ENCODE results near the gene PSENEN. TPM values are rescaled to one million over a fixed set of nuclear protein-coding genes. Genes with fewer than 3 reads are reported as not detected.

Gene PSENEN
- total and polyA plus RNA-seq, 9 of the 15 experiments (the other 6 are each of a cell fraction or from before 2014, with no cell fraction given) = 34.5 to 299 (median 61.1) TPM

GRCh38 chr19:35745328-35746086, at the start of gene PSENEN, which contains the start of gene U2AF1L4 (continued):
- no peak for TF ChIP-seq AFF4 (CRISPR knock-in tag; IDR thresholded peaks at IDR 0.05)
- TF ChIP-seq RBM34 (IDR thresholded peaks at IDR 0.05; ENCODE audit: borderline replicate concordance, insufficient read depth, low read length) = no peak
- no peak for TF ChIP-seq ZNF174 (CRISPR knock-in tag; IDR thresholded peaks at IDR 0.05)
- no peak for TF ChIP-seq MGA (IDR thresholded peaks at IDR 0.05)
- no peak for TF ChIP-seq ZNF584 (CRISPR knock-in tag; IDR thresholded peaks at IDR 0.05; ENCODE audit: low read depth)
- TF ChIP-seq ZBTB26 (CRISPR knock-in tag; IDR thresholded peaks at IDR 0.05) = no peak
- peak; percentile 37 for TF ChIP-seq CXXC5 (CRISPR knock-in tag; IDR thresholded peaks at IDR 0.05)
- TF ChIP-seq MTA2 (IDR thresholded peaks at IDR 0.05; ENCODE audit: low read depth) = no peak
- TF ChIP-seq GATAD2A (IDR thresholded peaks at IDR 0.05) = no peak
